GM12874 (cell line): Measurements from ENCODE around the gene EI24.

ENCODE experiments used
- CTCF ChIP-seq: IDR thresholded peaks from 2 replicates; pipeline ENCODE4 v1.5.1; 2011; ENCODE audit warnings: low read depth, mild to moderate bottlenecking, control low read depth, low read length, moderate library complexity; ENCODE audit not compliant: insufficient read depth

EI24 gene

GRCh38 chr11:125594958-125595357 is 25.7 kb downstream of the EI24 start:
- no peak for TF ChIP-seq CTCF

GRCh38 chr11:125600663-125601062 is 31.4 kb downstream of the EI24 start:
- TF ChIP-seq CTCF, result no peak

DNA sequence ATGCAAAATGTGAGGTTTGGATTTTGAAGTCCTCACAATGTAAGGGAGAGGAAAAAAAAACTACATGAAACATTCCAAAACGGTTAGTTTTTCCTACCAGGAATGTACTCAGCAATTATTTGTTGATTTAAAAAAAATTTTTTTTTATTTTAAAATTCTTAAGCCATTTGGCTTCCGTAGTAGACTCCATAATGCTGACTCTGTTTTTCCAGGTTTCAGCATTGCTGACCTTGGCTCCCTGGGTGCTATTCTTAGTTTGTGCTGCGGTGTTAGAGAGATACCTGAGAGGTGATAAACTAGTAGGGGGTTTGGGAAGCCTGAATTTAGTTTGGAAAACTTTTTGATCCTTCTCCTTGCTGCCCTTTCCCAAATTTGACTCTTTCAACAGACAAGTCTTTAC is 33.9 kb downstream of the EI24 start:
- no peak for TF ChIP-seq CTCF

DNA sequence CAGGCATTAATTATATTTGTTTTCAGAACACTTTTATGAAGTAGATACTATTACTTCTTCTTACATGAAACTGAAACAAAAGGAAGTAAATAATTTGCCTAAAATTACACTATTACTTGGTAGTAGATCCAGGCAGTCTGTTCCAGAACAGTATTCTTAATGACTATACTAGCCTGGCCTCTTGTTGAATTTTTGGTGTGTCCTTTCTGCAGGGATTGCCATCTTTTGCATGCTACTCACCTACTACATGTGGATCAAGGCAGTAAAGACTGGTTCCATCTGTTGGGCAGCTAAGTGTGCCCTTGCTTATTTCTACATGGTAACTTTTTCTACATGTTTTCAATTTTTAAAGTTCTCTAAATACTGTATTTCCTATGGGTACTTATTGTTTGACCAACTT is 36.1 kb downstream of the EI24 start:
- TF ChIP-seq CTCF, result no peak

DNA sequence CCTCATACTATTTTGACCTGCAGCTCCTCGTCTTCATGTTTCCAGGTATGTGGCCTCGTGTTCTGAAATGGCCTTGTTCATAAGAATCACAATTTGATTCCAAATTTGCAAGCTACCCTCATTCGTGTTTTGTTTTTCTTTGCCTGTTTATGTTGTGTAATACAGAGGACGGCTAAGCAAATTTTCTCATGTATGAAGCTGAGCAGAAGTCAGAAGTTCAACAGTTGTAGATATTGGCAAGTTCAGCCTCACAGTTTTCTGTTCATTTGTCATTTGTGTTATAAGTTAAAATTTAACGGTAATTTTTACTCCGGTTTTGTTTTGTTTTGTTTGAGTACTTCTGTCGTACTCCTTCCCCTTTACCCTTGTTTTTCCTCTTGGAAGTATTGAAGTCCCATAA is 40.3 kb downstream of the EI24 start:
- no peak for TF ChIP-seq CTCF

GRCh38 chr11:125618383-125618782 is 49.1 kb downstream of the EI24 start:
- no peak for TF ChIP-seq CTCF

GRCh38 chr11:125621995-125622394 is 52.7 kb downstream of the EI24 start:
- no peak for TF ChIP-seq CTCF

GRCh38 chr11:125623064-125623463 is 53.8 kb downstream of the EI24 start:
- no peak for TF ChIP-seq CTCF
